ENCODE results near the gene RANBP10.

GRCh38 chr16:67731071-67731752 lies 75.1 kb downstream of the RANBP10 start:
- TF ChIP-seq, protein P1, sequence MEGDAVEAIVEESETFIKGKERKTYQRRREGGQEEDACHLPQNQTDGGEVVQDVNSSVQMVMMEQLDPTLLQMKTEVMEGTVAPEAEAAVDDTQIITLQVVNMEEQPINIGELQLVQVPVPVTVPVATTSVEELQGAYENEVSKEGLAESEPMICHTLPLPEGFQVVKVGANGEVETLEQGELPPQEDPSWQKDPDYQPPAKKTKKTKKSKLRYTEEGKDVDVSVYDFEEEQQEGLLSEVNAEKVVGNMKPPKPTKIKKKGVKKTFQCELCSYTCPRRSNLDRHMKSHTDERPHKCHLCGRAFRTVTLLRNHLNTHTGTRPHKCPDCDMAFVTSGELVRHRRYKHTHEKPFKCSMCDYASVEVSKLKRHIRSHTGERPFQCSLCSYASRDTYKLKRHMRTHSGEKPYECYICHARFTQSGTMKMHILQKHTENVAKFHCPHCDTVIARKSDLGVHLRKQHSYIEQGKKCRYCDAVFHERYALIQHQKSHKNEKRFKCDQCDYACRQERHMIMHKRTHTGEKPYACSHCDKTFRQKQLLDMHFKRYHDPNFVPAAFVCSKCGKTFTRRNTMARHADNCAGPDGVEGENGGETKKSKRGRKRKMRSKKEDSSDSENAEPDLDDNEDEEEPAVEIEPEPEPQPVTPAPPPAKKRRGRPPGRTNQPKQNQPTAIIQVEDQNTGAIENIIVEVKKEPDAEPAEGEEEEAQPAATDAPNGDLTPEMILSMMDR (IDR thresholded peaks at IDR 0.05; ENCODE audit: control extremely low read depth in 1 of 3, insufficient read depth in 1 of 3, low read depth in 1 of 3, low read length in 3 of 3), result no peak
- TF ChIP-seq TBP (IDR thresholded peaks at IDR 0.05; ENCODE audit: low read depth, low read length) (no peak), POLR2A (IDR thresholded peaks at IDR 0.05; ENCODE audit: control extremely low read depth in 1 of 2, low read depth in 2 of 2, low read length in 2 of 2) (no peak)
